ENCODE measurements around the gene OR2F1.

Gene OR2F1, protein sequence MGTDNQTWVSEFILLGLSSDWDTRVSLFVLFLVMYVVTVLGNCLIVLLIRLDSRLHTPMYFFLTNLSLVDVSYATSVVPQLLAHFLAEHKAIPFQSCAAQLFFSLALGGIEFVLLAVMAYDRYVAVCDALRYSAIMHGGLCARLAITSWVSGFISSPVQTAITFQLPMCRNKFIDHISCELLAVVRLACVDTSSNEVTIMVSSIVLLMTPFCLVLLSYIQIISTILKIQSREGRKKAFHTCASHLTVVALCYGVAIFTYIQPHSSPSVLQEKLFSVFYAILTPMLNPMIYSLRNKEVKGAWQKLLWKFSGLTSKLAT

DNA sequence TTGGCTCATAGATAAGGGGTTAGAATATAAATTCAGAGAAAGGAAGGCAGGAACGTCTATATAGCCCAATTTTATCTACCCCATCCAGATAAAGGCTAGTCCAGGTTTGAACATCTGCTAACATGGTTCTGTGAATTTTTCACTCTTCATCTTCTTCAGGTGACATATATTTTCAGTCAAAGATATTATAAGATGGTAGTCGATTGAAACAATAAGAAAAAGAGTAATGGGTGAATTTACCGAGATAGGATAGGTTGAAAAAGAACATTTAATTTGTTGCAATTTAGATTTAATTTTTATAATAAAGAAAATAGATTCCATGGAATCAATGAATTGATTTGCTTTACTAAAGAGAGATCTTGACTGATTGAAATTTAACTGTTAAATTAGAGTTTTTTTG lies at the start of gene OR2F1:
Gene OR2F1 (plus strand): TSS at position 301 of the 400 bp plus-strand sequence. CDS start 5,127 bp downstream, outside the sequence.
- Histone ChIP-seq H3K9me3 (ENCODE audit: control insufficient read depth, insufficient read depth, low read length) (no peaks in the 10 kb centered on the region), H3K4me1 (ENCODE audit: control insufficient read depth, insufficient read depth, low read length) (no peaks in the 10 kb centered on the region), H3K4me3 (ENCODE audit: low read length) (no peak within 1 kb of the TSS), H3K27me3 (ENCODE audit: control insufficient read depth, insufficient read depth, low read length) (no peaks in the 10 kb centered on the region), H3K36me3 (ENCODE audit: control insufficient read depth, insufficient read depth, low read length) (no peaks in the 10 kb centered on the region), H3K27ac (ENCODE audit: low read length) (no peak within 1 kb of the TSS)
- WGBS (ENCODE audit: insufficient coverage, insufficient read length): 100% methylated on average over 2 of the region's 3 CpGs
- DNase-seq (ENCODE audit: low read depth, low spot score): no peak

DNA sequence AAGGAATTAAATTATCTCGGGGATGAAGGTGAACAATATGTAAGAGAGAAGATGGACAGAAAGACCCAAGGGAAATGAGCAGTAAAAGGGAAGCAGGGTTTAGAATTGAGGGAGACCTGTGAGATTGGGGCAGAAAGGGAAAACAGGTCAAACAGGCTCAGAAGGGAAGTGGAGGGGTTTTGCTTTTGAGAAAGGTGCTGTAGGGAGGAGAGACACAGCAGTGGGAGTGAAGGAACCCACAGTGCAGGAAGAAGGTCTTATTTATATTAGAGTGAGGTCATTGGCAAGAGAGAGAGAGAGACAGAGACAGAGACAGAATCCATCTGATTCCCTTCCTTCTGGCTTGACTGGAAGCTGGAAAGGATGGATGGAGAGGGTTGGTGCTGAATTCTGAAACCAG lies 49.1 kb upstream of the OR2F1 start:
- Histone ChIP-seq H3K27me3 (ENCODE audit: control insufficient read depth, insufficient read depth, low read length) (no peaks in the 10 kb centered on the region), H3K9me3 (ENCODE audit: control insufficient read depth, insufficient read depth, low read length) (no peaks in the 10 kb centered on the region), H3K4me3 (ENCODE audit: low read length) (no peak overlapping the region), H3K27ac (ENCODE audit: low read length) (no peak overlapping the region), H3K36me3 (ENCODE audit: control insufficient read depth, insufficient read depth, low read length) (no peaks in the 10 kb centered on the region), H3K4me1 (ENCODE audit: control insufficient read depth, insufficient read depth, low read length) (peaks cover 9% of the 10 kb centered on the region)
- DNase-seq (ENCODE audit: low read depth, low spot score): no peak
- no CpG with 5 or more reads among the region's 1 CpG for WGBS (ENCODE audit: insufficient coverage, insufficient read length)

DNA sequence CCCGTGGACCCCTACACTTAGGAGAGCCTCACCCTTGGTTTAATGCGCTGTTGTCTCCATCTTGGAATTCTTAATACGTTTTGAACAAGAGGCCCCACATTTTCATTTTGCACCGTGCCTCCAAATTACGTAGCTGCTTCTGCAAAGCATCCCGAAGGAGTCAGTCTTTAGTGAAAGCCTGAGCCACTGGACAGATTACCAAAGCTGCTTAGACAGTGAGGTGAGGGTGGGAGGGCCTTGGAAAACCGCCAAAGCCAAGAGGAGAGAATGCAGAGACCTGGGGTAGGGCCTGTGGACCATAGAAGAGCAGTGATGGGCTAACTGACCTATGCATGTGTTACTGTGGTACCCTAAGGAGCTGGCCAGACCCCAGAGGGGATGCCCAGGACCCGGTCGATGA lies 48.5 kb upstream of the OR2F1 start:
- peaks cover 9% of the 10 kb centered on the region for H3K4me1 ChIP-seq (ENCODE audit: control insufficient read depth, insufficient read depth, low read length)
- H3K9me3 ChIP-seq (ENCODE audit: control insufficient read depth, insufficient read depth, low read length): no peaks in the 10 kb centered on the region
- WGBS (ENCODE audit: insufficient coverage, insufficient read length): no CpG with 5 or more reads among the region's 9 CpGs

DNA sequence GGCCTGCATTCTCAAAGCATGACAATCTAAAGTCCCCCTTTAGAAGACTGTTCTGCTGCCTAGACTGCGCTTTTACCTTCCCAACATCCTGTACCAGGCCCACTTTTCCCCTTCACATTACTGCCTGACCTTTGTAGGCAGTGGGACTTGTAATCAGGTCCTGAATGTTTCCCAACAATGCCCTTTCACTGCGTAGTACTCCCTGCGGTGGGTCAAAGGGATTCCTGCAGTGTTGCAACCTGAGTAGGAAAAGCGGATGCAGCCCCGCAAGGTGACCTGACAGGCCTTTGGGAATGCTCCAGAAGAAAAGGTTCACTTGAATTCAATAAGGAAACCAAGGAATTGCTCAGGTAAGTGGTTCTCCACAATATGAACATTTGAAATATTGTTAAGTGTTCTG lies 47.7 kb upstream of the OR2F1 start:
- no peaks in the 10 kb centered on the region for H3K9me3 ChIP-seq (ENCODE audit: control insufficient read depth, insufficient read depth, low read length)
- no peak for DNase-seq (ENCODE audit: low read depth, low spot score)
- H3K4me3 ChIP-seq (ENCODE audit: low read length): no peak overlapping the region
- peaks cover 9% of the 10 kb centered on the region for H3K4me1 ChIP-seq (ENCODE audit: control insufficient read depth, insufficient read depth, low read length)
- WGBS (ENCODE audit: insufficient coverage, insufficient read length): no CpG with 5 or more reads among the region's 5 CpGs
- no peaks in the 10 kb centered on the region for H3K36me3 ChIP-seq (ENCODE audit: control insufficient read depth, insufficient read depth, low read length)
- H3K27me3 ChIP-seq (ENCODE audit: control insufficient read depth, insufficient read depth, low read length): no peaks in the 10 kb centered on the region
- no peak overlapping the region for H3K27ac ChIP-seq (ENCODE audit: low read length)

More for the DNA sequence above, 48.5 kb upstream of the OR2F1 start:
- no peak for DNase-seq (ENCODE audit: low read depth, low spot score)
- Histone ChIP-seq H3K4me3 (ENCODE audit: low read length) (no peak overlapping the region), H3K27ac (ENCODE audit: low read length) (no peak overlapping the region), H3K27me3 (ENCODE audit: control insufficient read depth, insufficient read depth, low read length) (no peaks in the 10 kb centered on the region), H3K36me3 (ENCODE audit: control insufficient read depth, insufficient read depth, low read length) (no peaks in the 10 kb centered on the region)

DNA sequence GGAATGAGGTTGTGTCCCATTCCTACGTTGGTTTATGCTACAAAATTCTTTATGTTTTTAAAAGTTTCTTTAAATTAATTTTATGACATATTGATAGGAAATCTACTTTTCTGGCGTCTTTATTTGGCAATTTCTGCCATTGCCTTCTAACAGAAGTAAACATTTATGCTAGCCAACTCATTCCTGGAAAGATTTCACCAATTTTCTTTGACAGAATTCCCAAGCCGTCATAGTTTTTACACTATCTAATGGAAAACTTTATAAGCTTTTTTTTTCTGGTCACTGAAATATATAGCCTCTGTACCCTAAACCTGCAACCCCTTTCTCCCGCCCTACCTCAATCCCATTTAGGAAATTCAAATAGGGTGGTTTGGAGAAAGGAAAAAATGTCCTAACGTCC lies 46.5 kb upstream of the OR2F1 start:
- Histone ChIP-seq H3K4me1 (ENCODE audit: control insufficient read depth, insufficient read depth, low read length) (peaks cover 7% of the 10 kb centered on the region), H3K36me3 (ENCODE audit: control insufficient read depth, insufficient read depth, low read length) (no peaks in the 10 kb centered on the region), H3K4me3 (ENCODE audit: low read length) (no peak overlapping the region), H3K9me3 (ENCODE audit: control insufficient read depth, insufficient read depth, low read length) (no peaks in the 10 kb centered on the region), H3K27ac (ENCODE audit: low read length) (no peak overlapping the region), H3K27me3 (ENCODE audit: control insufficient read depth, insufficient read depth, low read length) (no peaks in the 10 kb centered on the region)
- no CpG with 5 or more reads among the region's 5 CpGs for WGBS (ENCODE audit: insufficient coverage, insufficient read length)
- no peak for DNase-seq (ENCODE audit: low read depth, low spot score)

DNA sequence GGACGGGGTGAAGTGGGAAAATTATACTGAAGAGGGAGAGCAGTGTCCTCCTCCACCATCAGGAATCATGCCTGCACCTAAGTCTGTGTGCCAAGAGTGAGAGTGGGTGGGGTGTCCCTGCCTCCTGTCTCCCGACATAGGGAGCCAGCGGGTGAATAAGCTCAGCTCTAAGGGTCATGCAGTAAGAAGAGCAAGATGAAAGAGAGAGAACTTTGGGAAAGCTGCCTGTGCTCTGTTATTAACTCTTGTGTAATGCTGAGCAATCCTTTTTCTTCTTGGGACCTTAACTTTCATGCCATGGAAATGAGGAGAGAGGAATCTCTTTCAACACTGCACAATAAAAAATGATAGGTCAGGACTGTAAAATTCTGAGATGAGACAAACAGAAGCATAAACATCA lies 44.8 kb upstream of the OR2F1 start:
- no peaks in the 10 kb centered on the region for H3K9me3 ChIP-seq (ENCODE audit: control insufficient read depth, insufficient read depth, low read length)
- no peak for DNase-seq (ENCODE audit: low read depth, low spot score)
- no peak overlapping the region for H3K4me3 ChIP-seq (ENCODE audit: low read length)
- no peaks in the 10 kb centered on the region for H3K27me3 ChIP-seq (ENCODE audit: control insufficient read depth, insufficient read depth, low read length)
- H3K4me1 ChIP-seq (ENCODE audit: control insufficient read depth, insufficient read depth, low read length): peaks cover 7% of the 10 kb centered on the region
- H3K36me3 ChIP-seq (ENCODE audit: control insufficient read depth, insufficient read depth, low read length): no peaks in the 10 kb centered on the region
- no CpG with 5 or more reads among the region's 3 CpGs for WGBS (ENCODE audit: insufficient coverage, insufficient read length)
- H3K27ac ChIP-seq (ENCODE audit: low read length): no peak overlapping the region

DNA sequence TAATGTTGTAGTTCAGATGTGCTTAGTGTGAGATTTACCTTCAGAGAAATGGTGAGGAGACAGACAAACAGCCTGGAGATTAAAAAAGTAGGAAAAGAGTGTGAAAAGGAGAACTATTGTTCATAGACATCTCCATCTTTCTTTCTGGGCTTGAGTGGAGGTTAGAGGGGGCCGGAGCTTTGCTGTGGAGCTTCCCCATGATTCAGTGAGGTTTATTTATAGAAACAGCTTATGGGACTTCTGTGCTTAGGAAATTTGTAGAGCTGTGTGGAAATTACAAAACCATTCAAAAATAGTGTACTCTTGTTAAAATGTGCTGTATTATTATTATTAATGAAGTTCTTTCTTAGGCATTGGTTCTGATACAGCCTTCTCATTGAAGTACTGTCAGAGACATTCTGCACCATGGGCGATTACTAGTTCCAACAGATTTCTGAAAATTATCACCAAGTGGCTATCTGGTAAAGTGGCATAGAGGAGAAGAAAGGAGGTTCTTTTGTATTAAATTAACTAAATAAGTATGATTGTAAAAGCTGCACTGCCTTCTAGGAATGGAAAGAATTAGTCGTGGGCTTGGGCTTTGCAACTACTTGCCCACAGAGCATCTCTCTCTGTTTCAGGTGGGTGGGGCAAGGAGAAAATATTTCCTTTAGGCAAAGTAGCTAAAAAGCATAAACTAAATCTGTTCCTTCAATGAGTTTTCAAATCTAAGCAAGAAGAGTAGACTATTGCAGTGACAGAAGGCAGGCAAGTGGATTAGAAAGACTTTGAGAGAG lies 44.0 kb upstream of the OR2F1 start:
- Histone ChIP-seq H3K27ac (ENCODE audit: low read length) (no peak overlapping the region), H3K9me3 (ENCODE audit: control insufficient read depth, insufficient read depth, low read length) (no peaks in the 10 kb centered on the region), H3K4me3 (ENCODE audit: low read length) (no peak overlapping the region), H3K4me1 (ENCODE audit: control insufficient read depth, insufficient read depth, low read length) (peaks cover 3% of the 10 kb centered on the region; the same call in 1 of the 2 replicates), H3K36me3 (ENCODE audit: control insufficient read depth, insufficient read depth, low read length) (no peaks in the 10 kb centered on the region), H3K27me3 (ENCODE audit: control insufficient read depth, insufficient read depth, low read length) (no peaks in the 10 kb centered on the region)
- no CpG with 5 or more reads among the region's 3 CpGs for WGBS (ENCODE audit: insufficient coverage, insufficient read length)
- DNase-seq (ENCODE audit: low read depth, low spot score): no peak

DNA sequence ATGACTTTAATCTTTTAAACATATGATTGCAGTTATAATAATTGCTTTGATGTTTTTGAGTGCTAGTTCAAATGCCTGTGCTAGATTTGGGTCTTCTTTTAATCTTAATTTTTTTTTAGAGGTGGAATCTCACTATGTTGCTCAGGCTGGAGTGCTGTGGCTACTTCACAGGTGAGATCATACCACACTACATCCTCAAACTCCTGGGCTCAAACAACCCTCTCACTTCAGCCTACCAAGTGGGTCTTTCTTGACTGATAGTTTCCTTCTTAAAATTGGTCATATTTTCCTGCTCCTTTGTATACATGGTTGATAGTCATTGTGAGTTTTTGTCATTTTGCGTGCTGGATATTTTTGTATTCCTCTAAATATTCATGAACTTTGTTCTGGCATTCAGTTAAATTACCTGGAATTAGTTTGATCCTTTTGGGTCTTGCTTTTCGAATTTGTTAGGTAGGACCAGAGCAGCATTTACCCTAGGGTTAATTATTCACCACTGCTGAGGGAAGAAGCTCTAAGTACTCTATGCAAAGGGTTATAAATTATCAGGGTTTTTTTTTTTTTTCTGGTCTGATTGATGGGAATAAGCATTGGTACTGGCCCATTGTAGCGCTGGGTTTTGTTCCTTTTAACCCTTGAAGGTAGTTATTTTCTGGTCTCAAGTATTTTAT lies 40.6 kb upstream of the OR2F1 start:
- no peaks in the 10 kb centered on the region for H3K4me1 ChIP-seq (ENCODE audit: control insufficient read depth, insufficient read depth, low read length)
- H3K4me3 ChIP-seq (ENCODE audit: low read length): no peak overlapping the region
- no peak for DNase-seq (ENCODE audit: low read depth, low spot score)

DNA sequence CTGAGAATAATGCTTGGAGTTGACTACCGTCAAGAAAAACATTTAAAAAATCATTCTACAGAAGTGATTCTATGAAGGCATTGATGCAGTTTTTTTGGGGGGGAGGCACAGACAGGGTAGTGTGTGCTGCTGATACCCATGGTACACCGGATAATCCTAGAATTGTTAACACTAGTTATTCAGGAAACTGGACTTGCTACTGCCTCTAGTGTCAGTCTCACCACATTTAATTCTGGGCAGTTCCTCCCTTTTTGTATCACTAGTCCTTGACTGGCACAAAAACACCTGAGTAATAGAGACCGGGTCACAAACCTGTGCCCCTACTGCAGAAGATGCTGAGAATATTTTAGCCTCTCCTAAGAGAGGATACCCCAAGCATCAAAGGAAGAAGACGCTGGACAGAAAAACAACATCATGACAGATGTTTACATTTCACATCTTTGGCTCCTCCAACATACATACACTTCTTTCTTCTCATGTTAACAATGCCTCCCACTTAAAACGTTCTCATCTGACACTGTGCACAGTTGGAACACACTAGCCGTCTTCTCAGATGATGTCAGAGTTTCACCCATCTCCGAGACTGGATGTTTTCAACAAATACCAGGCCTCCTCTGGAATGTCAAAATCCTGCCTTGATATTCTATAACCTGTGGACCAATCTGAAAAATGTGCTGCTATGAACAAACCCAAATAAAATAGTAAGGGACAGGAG lies 39.5 kb upstream of the OR2F1 start:
- no peak for DNase-seq (ENCODE audit: low read depth, low spot score)
- H3K27me3 ChIP-seq (ENCODE audit: control insufficient read depth, insufficient read depth, low read length): no peaks in the 10 kb centered on the region
- no peaks in the 10 kb centered on the region for H3K9me3 ChIP-seq (ENCODE audit: control insufficient read depth, insufficient read depth, low read length)
- no CpG with 5 or more reads among the region's 7 CpGs for WGBS (ENCODE audit: insufficient coverage, insufficient read length)
- H3K27ac ChIP-seq (ENCODE audit: low read length): no peak overlapping the region
- H3K4me3 ChIP-seq (ENCODE audit: low read length): no peak overlapping the region
- no peaks in the 10 kb centered on the region for H3K36me3 ChIP-seq (ENCODE audit: control insufficient read depth, insufficient read depth, low read length)
- no peaks in the 10 kb centered on the region for H3K4me1 ChIP-seq (ENCODE audit: control insufficient read depth, insufficient read depth, low read length)

More for the DNA sequence above, 40.6 kb upstream of the OR2F1 start:
- no CpG with 5 or more reads among the region's 3 CpGs for WGBS (ENCODE audit: insufficient coverage, insufficient read length)
- Histone ChIP-seq H3K36me3 (ENCODE audit: control insufficient read depth, insufficient read depth, low read length) (no peaks in the 10 kb centered on the region), H3K27me3 (ENCODE audit: control insufficient read depth, insufficient read depth, low read length) (no peaks in the 10 kb centered on the region), H3K27ac (ENCODE audit: low read length) (no peak overlapping the region), H3K9me3 (ENCODE audit: control insufficient read depth, insufficient read depth, low read length) (no peaks in the 10 kb centered on the region)

DNA sequence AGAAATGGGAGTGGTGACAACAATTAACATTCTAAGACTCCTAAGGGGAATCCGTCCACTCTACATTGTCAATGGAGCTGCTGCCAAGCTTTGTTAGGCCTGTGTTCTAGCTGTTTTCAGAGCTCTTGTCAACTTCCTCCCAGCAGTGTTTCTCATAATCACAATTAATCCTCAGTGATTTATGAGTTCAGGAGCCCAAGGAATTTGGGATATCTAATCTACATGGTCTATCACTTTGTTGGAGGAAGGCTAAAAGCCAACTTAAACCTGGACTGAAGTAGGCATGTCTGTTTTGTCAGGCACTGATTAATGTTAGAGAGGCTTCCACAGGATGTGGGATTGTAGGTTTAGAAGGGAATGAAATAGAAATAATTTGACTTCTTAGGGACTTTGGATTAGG lies 29.8 kb upstream of the OR2F1 start:
- Histone ChIP-seq H3K4me3 (ENCODE audit: low read length) (no peak overlapping the region), H3K27me3 (ENCODE audit: control insufficient read depth, insufficient read depth, low read length) (no peaks in the 10 kb centered on the region), H3K9me3 (ENCODE audit: control insufficient read depth, insufficient read depth, low read length) (no peaks in the 10 kb centered on the region), H3K4me1 (ENCODE audit: control insufficient read depth, insufficient read depth, low read length) (no peaks in the 10 kb centered on the region), H3K27ac (ENCODE audit: low read length) (no peak overlapping the region), H3K36me3 (ENCODE audit: control insufficient read depth, insufficient read depth, low read length) (no peaks in the 10 kb centered on the region)
- DNase-seq (ENCODE audit: low read depth, low spot score): no peak
- WGBS (ENCODE audit: insufficient coverage, insufficient read length): no CpG with 5 or more reads among the region's 1 CpG
